GM18502 (cell line): ENCODE data around the gene WNT7B.
"Not testable (repeated sequence)": the region's sequence is repeated elsewhere in the genome, so short reads cannot be mapped to it uniquely, and the experiment has no call there.

Experiments
- ATAC-seq: cut with Tn5 transposase; IDR thresholded peaks from one replicate; pipeline ENCODE4 v1.9.1; 2021; ENCODE audit warnings: mild to moderate bottlenecking; ENCODE audit not compliant: unreplicated experiment, poor library complexity

Gene WNT7B

DNA sequence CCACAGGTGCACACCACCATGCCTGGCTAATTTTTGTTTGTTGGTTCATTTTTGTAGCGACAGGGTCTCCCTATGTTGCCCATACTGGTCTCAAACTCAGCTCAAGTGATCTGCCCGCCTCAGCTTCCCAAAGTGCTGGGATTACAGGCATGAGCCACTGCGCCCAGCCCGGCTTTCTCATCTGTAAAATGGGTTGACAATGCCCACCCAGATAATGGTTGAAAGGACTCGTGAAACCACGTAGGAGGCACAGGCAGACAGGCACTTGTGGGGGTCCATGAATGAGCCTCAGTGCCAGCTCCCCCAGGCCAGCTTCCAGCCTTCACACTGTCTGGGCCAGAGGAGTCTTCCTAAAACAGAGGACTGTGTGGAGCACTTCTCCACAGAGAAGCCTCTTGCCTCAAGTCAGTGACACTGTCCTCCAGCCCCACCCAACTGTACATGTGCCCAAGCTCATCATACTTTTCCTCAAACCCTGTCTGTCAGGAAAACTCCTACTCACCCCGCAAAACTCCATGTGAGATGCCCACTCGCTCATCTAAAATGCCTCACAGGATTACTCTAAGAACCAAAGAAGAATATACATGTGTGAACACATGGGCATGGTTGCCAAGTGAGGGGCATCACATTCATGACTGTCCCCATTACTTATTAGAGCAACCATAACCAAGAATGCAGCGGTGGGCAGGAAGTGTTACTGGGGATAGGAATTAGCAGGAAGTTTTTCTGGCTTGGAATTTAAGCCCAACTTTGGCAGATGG is 32.1 kb upstream of the WNT7B start:
- no peak for ATAC-seq

DNA sequence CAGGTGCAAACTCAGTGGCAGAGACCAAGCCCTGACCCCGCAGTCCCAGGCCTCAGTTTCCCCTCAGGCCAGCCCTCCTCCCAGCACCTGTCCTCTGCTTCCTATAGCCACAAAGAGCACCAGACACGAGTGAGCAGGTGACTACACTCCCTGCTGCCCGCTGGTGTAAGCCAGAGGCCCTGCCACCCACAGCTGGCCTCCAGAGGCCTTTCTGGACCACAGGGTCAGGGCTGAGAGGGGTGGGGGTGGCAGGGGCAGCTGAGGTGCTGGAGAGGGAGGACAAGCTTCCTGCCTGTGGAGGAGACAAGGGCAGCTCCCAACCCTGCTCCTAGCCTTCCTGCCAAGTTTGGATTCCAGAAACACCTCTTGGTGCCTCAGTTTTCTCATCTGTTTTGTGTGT is 31.3 kb upstream of the WNT7B start:
- no peak for ATAC-seq

DNA sequence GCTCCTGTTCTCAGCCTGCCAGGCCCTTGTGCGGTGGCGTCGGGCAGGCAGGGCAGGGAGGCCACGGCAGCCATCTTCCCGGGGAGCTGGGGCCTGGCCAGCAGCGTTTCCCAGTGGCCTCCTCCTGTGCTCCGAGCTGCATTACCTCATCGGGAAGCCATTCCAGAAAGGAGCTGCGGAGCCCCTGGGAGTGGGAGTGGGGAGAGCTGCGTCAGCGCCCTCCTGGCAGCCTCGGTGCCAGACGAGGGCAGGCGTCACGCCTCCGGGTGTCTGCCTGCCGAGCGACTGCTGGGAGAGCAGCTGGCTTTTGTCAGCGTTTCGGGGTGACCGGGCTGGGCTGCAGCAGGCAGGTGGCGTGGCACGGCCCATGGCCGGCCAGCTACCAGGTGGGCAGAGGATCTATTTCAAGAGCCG is 30.9 kb upstream of the WNT7B start:
- no peak for ATAC-seq

DNA sequence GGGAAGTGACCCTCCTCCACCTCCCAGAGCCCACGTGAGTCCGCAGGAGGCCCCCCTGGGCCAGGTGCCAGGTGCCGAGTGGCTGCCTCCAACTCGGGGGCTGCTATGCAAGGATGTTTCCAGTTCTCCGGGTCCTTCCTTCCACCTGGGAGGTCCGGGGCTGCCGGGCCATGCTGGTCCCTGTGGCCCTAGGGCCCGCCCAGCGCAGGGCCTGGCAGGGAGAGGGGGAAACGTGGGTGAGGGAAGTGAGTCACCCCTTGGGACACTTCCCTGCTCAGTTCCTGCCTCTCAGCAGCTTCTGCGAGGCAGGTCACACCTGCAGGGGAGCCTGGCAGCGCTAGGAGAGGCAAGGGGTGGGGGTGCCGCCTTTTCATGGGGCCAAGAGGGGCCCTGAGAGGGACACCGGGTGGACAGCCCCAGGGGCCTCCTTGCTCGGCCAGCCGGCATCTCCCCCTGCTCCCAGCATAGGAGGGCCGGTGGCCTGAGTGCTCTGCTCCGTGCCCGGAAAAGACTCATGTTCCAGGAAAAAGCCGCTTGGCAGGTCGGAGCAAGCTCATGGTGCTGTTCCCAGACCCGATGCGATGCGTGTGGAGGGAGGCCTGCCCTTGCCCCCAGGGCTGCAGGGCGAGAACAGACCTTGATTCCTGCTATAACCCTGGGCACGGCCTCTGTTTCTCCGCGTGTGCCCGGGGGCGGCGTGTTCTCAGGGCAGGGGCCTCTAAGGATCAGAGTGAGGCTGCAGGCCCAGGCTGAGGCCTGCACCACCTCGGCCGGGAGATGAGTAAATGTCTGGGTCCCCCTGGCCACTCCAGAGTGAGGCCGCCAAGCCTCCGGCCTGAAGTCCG is 30.3 kb upstream of the WNT7B start:
- no peak for ATAC-seq

DNA sequence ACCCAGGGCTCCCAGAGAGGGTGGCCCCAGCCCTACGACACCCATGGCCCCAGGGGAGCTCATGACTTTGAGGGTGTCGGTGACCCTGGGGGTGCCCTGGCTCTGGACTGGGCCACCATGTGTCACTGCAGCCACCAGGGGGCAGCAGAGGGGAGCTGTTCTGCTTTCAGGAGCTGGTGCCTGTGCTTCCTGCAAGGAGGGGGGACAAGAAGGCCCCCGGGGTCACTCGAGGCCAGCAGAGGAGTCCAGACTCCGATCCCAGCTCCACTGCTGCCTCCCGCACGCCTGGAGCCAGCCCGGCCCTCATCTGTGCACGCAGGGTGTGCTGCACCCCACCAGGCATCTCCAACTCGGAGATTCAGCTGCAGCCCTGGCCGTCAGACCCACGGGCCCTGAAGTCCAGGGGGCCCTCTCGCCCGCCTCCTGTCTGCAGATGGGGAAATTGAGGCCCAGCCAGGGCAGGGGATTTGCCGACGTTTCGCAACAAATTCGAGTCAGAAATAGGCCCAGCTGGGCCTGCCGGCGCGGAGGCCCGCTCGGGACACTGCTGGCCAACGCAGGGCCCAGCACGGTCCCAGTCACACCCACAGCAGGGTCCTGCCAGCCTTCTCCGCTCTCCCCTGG is 29.5 kb upstream of the WNT7B start:
- ATAC-seq = no peak

DNA sequence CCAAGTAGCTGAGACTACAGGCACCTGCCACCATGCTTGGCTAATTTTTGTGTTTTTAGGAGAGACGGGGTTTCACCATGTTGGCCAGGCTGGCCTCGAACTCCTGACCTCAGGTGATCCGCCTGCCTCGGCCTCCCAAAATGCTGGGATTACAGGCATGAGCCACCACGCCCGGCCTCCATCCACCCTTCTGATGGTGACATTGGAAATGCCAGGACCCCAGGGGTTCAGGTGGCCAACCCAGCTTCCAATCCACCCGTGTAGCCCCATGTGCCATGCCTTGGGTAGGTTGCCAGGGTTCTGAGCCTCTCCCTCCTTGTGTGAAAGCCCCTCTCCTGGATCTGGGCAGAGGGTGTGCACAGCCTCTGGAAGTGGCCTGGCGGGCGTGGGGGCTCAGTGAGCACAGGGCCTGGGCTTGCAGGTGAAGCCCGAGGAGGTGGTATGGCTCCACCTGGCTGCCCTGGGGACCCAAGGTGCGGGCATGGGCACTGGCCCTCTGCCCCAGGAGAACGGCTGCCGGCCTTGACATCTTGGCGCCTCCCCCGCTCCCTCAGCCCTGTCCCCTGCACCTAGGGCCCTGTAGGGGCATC is 28.2 kb upstream of the WNT7B start:
- not testable (repeated sequence) for ATAC-seq

DNA sequence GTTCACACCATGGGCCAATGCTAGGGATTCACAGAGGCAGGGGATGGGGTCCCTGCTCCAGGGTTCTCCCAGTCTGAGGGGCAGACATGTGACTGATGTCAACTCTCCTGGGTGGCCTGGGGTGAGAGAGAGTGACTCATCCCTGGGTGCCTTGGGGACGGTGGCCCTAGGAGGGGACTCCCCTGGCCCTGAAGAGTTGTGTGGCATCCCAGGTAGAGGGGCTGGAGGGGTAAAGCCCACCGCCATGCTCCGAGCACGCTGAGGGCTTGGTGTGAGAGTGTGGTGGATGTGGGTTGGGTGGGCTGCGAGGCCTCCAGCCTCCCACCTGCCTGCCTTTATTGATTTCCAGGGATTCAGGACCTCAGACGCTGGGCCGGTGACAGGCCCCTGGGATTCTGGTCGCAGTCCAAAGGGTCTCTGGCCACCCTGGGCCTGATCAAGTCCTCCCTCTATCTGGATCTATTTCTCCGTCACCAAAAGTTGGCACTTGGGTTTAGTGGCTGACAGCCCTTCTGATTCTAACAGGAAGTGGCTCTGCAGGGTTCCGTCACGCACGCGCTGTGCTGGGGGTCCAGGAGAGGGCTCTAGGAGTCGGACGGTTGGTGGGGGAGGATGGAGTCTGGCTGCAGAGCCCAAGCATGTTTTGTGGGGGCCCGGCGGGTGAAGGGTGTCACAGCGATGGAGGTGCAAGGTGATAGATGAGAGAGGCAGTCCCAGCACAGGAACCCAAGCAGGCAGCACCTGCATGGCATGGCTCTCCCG is 27.3 kb upstream of the WNT7B start:
- ATAC-seq = no peak

DNA sequence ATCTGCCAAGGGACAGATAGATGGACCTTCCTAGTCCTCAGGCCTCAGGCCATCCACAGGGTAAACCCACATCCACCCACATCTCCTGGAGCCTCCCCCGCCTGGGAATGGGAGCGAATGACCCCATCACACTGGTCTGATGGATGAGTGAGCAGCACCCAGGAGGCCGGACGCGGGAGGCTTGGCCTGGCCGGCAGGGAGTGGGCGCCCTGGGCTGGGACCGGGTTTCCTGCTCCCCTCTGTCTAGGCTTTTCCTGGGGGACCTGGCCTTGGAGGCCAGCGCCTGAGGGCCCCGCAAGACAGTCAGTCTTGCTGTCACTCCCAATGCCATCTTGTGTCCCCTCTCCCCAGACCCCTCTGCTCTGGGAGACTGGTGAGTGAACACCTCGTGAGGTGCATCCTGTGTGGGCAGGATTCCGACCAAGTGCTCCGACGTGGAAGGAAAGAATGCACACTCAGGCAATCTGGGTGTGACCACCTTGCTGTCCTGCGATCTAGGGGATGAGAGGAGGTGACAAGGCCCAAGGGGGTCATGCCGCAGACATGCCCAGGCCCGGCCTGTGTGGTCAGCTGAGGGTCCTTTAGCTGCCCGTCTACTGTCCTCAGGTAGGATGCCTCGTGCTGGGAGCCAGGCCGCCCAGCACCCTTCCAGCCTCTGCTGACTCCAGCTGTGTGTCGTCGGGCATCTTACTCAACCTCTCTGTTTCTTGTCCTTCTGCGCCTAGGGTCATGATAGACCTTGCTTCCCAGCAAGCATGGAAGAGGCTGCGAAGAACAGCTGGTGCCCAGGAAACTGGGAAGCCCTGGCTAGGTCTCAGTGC is 26.5 kb upstream of the WNT7B start:
- no peak for ATAC-seq

DNA sequence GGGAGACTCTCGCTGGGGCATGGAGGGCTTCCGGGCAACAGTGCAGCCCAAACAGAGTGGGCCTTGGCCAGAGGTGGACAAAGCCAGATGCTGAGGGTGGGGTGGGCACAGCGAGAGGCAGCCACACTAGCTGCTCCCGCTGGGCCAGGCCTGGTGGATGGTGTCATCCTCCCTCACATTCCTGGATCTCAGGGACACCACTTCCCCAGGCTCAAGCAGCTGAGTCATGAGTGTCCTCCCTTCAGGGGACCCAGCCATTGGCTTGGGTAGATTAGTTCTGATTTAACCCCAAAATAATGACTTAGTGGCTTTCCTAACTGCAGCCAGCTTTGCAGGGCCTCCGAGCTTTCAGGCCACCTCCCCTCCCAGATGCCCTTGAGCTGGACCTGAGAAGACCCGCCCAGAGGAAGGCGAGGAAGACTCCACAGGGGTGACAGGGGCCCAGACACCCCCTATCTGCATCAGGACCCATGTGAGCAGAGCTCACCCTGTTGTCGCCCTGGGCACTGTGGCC is 25.9 kb upstream of the WNT7B start:
- ATAC-seq = no peak

DNA sequence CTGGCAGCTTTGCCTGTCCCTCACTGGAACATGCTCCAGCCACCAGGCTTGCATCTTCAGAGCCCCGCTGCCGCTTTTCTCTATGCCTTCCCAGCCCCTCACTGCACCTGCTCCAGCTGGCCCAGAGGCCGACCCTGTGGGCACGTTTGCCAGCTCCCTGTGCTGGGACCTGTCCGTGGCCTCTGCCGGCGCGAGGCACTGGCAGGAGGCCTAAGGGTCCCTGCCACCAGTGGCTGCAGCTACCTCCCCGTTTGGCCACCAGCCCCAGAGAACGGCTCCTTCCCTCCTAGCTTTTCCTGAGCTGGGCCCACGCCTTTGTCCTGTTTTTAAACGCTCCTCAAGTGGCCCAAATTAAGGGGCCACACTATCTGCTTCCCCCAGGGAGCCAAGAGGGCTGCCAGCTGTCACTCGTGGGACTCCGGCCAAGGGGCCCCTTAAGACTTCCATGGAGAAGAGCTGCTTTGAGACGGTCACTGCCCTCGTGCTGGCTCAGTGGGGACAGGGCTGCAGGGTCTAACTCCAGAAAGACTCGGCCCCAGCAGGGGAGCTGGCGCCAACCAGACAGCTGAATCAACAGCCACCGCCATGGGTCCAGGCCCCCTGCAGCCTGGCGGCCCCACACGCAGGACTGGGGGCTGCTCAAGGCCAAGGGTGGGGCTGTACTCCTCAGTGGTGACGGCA is 24.6 kb upstream of the WNT7B start:
- ATAC-seq = no peak

DNA sequence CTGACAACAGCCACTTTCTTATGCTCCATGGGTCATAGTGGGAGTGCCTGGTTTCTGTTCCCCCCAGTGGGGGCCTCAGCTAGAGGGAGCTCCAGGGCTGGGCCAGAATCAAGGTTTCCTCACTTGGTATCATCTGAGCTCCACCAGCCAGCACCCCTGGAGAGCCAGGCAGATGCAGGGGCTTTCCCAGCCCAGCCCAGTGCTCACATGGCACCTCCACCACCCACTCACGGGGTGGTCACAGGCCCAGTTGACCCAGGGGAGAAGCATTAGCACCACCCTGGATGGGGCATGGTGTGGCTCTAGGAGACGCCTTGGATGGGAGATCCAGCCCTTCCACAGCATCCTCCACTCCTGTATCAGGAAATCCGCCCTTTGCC is 24.1 kb upstream of the WNT7B start:
- ATAC-seq = no peak

DNA sequence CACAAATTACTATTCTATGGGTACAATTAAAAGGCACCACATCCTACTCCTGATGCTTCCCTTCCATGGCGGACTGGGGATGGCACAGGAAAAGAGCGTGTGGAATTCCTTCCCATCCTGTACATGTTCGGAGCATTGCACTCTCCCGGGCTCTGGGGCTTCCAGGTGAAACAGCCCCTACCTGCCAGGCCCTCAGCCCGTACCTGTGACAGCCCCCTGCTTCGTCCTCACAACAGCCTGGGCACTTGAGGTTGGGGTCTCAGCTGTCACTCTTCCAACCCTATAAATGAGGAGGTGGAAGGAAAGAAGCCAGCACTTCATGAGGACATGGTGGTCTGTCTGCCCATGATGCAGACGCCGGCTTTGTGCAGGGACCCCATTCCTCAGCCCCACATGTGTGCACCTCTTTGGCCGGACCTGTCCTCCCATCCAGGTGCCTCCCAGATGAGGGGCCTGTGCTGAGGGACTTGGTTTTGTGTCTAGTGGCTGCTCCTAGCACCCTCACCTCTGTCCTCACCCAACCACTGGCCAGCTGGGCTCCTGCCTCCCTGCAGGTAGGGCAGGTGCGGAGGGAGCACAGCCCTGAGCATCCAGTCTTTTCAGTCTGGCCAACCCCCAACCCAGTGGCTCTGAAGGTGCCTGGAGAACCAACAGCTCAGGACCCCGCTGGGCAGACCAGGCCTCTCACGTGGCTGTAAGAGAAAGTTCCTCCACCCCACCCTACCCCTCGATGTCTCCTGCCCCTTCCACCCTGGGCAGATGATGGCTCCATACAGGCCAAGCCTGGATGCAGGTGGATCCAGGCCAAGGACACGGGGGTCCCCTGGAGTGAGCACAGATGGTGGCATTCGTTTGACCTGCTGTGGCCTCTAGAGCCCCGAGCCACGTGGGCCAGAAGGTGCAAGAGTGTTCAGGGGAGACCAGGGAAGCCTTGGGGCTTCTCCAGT is 23.4 kb upstream of the WNT7B start:
- no peak for ATAC-seq

DNA sequence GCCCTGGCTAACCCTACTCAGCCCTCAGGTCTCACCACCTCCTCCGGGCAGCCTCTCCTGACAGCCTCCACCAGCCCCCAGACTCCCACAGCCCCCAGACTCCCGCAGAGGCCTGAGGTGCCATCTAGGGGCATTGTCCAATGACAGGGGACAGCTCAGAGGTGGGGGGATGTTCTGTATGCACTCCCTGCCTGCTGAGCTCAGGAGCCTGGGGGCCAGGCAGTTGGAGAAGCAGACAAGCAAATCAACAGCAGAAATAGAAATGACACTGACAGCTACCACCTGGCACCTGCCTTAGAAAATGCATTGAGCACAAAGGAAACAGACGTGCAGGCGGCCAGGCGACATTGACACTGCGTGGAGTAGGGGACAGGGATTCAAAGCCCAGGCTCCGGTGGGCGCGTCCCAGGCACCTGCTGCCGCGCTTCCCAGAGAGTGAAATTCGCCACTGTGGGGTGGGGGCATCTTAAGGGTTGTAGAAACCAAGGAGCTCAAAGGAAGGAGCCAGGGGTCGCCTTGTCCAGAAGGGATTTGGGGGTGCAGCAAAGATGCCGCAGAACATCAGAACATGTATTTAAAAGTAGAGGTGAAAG is 22.5 kb upstream of the WNT7B start:
- ATAC-seq = no peak

DNA sequence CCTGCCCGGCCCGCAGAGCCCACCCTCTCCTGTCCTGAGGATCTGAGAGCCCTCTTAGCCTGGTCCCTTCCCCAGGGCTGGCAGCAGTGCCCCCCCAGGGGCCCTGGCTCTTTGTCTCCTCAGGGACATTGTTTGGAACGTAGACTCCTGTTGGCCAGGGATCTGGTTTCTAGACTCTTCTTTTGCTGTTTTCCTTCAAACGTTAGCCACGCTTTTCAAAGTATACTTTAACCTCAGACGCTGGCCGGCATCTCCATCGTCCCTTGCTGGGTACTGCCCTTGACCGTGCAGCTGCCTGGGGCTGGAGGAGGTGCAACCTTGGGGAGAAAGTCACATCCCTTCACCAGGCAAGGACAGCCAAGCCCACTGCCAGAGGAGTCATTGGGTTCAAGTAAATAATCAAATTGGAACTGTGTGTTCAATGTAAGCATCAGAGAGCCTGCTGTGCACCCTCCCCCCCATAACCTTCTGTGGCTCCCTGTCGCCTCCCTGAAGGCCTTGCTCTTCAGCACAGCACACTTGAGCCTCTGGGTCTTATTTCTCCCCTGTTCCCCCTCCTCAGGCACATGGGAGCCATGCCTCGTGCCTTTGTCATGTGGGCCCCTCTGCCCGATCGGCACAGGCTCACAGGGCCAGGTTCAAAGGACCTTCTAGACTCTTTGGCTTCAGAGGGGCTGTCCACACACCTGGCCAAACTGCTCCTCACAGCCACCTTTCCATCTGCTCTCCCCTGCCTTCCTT is 21.8 kb upstream of the WNT7B start:
- no peak for ATAC-seq

DNA sequence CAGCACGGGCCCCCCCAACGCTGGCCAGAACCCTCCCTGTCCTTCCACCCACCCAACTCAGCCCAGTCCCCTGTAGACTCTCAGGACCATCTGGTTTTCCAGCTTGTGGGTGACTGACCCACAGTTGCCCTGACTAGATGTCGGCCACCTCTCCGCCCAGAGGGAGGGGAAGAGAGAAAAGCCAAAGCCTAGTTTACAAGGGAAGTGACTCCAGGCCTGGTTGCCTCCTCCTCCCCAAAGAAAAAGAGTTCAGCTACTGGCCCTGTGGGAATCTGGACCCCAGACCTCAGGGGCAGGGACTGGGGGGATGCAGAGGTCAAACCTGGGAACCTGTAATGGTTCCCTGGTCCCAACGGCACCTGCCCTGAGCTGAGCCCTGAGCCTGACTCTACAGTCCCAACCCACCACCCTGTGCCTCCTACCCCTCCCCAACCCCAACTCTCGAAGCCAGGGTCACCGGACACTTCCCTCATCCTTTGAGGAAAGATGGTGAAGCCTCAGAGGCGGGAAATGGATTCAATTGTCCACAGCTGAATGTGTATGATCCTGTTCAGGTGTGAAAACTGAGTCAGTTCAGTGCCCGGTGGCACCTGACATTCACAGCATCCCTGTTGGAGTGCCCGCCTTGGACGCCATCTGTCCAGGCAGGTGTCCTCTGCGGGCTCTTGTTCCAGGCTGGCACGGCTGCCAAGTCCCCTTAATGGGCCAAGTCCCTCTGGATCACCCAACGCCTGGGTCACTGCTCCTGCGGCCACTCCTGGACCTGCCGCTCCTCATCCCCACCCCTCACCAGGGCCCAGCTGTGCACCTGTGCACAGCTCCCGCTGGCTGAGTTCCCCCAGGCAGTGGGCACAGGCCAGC is 21.0 kb upstream of the WNT7B start:
- ATAC-seq = no peak
